Esophagus muscularis mucosa (tissue), 3 donors: ENCODE data around the gene THBD.

Experiments
- POLR2A ChIP-seq: fragments of 450-650 bp; IDR thresholded peaks from one replicate; pipeline ENCODE4 v1.6.1; 2017; ENCODE audit warnings: antibody characterized with exemption, moderate library complexity, mild to moderate bottlenecking, low read depth
- POLR2AphosphoS5 ChIP-seq, 2 donors: sonication (generic); formaldehyde crosslinking; IDR thresholded peaks; one replicate each; pipeline ENCODE4 v1.6.1; 2017; ENCODE audit warnings: antibody characterized with exemption in 2 of 2
- TF ChIP-seq, protein P1 (sequence below), 3 experiments: fragments of 200-600 bp in 2 of 3; fragments of 450-650 bp in 1 of 3; sonication (generic) in 2 of 3; IDR thresholded peaks; one replicate each; pipeline ENCODE4 v1.5.1; 2017 to 2019; ENCODE audit warnings: antibody characterized with exemption in 3 of 3, mild to moderate bottlenecking in 2 of 3, moderate library complexity in 1 of 3

DNA sequence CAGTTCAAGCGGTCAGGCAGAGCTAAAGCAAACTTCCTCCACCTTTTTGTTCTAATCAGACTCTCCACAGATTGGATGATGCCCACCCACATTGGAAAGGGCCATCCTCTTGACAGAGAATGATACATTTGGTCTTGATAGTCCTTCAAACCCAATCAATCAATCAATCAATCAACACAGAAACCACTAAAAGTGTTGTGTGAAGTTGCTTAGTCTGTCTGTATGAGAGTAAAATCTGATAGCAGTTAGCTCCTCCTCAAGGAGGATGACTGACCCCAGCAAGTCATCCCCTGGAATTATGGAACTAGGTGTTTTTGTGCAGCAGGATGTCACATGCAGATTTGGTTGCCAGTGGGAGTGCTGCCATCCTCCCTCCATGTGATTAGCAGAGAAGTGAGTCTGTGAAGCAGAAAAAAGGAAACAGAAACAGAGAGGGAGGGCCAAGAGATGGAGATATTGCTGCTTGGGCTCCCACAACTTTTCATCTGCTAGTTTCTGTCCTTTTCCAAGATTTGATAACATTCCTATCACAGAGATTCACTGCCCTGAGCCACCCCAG, 46.3 kb downstream of the THBD start:
- TF ChIP-seq POLR2A (no peak), POLR2AphosphoS5 (IDR thresholded peaks at IDR 0.05) (no peak)
- TF ChIP-seq, protein P1, sequence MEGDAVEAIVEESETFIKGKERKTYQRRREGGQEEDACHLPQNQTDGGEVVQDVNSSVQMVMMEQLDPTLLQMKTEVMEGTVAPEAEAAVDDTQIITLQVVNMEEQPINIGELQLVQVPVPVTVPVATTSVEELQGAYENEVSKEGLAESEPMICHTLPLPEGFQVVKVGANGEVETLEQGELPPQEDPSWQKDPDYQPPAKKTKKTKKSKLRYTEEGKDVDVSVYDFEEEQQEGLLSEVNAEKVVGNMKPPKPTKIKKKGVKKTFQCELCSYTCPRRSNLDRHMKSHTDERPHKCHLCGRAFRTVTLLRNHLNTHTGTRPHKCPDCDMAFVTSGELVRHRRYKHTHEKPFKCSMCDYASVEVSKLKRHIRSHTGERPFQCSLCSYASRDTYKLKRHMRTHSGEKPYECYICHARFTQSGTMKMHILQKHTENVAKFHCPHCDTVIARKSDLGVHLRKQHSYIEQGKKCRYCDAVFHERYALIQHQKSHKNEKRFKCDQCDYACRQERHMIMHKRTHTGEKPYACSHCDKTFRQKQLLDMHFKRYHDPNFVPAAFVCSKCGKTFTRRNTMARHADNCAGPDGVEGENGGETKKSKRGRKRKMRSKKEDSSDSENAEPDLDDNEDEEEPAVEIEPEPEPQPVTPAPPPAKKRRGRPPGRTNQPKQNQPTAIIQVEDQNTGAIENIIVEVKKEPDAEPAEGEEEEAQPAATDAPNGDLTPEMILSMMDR (IDR thresholded peaks at IDR 0.05) = no peak
